Lower leg skin (tissue), 3 donors: ENCODE results near the gene AK1.

Experiments
- POLR2A ChIP-seq, 2 donors: fragments of 450-650 bp; IDR thresholded peaks; one replicate each; pipeline ENCODE4 v1.6.1; 2016 to 2017; ENCODE audit warnings: antibody characterized with exemption in 2 of 2, mild to moderate bottlenecking in 1 of 2, moderate library complexity in 1 of 2
- TF ChIP-seq, protein P1 (sequence below), 3 donors: fragments of 450-650 bp; IDR thresholded peaks; one replicate each; pipeline ENCODE4 v1.5.1; 2016; ENCODE audit warnings: antibody characterized with exemption in 3 of 3, mild to moderate bottlenecking in 3 of 3, moderate library complexity in 2 of 3

DNA sequence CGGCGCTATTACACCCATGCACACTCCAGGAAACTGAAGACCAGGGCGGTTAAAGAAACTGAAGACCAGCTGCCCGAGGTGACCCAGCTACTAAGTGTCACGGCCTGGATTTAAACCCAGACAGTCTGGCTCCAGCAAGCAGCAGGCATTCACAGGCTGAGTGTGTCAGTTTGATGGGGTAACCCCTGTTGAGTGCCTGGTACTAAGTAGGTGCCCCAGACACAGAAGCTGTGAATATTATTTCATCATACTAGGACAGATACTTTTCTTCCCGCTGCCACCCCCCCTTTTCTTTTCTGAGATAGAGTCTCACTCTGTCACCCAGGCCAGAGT lies 30.3 kb downstream of the AK1 start:
- TF ChIP-seq, protein P1, sequence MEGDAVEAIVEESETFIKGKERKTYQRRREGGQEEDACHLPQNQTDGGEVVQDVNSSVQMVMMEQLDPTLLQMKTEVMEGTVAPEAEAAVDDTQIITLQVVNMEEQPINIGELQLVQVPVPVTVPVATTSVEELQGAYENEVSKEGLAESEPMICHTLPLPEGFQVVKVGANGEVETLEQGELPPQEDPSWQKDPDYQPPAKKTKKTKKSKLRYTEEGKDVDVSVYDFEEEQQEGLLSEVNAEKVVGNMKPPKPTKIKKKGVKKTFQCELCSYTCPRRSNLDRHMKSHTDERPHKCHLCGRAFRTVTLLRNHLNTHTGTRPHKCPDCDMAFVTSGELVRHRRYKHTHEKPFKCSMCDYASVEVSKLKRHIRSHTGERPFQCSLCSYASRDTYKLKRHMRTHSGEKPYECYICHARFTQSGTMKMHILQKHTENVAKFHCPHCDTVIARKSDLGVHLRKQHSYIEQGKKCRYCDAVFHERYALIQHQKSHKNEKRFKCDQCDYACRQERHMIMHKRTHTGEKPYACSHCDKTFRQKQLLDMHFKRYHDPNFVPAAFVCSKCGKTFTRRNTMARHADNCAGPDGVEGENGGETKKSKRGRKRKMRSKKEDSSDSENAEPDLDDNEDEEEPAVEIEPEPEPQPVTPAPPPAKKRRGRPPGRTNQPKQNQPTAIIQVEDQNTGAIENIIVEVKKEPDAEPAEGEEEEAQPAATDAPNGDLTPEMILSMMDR (IDR thresholded peaks at IDR 0.05) = no peak
- TF ChIP-seq POLR2A (IDR thresholded peaks at IDR 0.05) = no peak
